GM12872 (cell line): ENCODE measurements around the gene GADD45B.

Source experiments
- CTCF ChIP-seq: IDR thresholded peaks from 3 replicates; pipeline ENCODE4 v1.5.1; 2011; ENCODE audit warnings: low read depth, mild to moderate bottlenecking, low read length, moderate library complexity; ENCODE audit not compliant: insufficient read depth

The GADD45B gene

GRCh38 chr19:2488942-2489731 lies 13.2 kb downstream of the GADD45B start:
- no peak for TF ChIP-seq CTCF

- TF ChIP-seq CTCF, result no peak
These were observed 14.7 kb downstream of the GADD45B start for GRCh38 chr19:2490659-2491058.

- no peak for TF ChIP-seq CTCF
These were observed 15.3 kb downstream of the GADD45B start for GRCh38 chr19:2491130-2491801.

GRCh38 chr19:2492870-2493269 lies 16.9 kb downstream of the GADD45B start:
- TF ChIP-seq CTCF, result no peak

GRCh38 chr19:2494084-2494446 lies 18.1 kb downstream of the GADD45B start:
- no peak for TF ChIP-seq CTCF

- TF ChIP-seq CTCF, result no peak
These were observed 18.7 kb downstream of the GADD45B start for GRCh38 chr19:2494447-2495129.

GRCh38 chr19:2495130-2495641 lies 19.3 kb downstream of the GADD45B start:
- TF ChIP-seq CTCF, result no peak
